SK-N-SH treated with all-trans-retinoic acid at 6 μM for 48 hours (cell line): ENCODE data around the gene DYNLT2.

Source experiments
- CSDC2 ChIP-seq: fragments of 250-450 bp; sonication (Bioruptor Pico); IDR thresholded peaks from 2 replicates; pipeline ENCODE4 v1.5.0; 2020; ENCODE audit warnings: mild to moderate bottlenecking, moderate library complexity
- ISL1 ChIP-seq: fragments of 250-450 bp; sonication (Bioruptor Pico); IDR thresholded peaks from 2 replicates; pipeline ENCODE4 v2.1.2; 2022; ENCODE audit warnings: mild to moderate bottlenecking, moderate library complexity
- OSR1 ChIP-seq: fragments of 250-450 bp; sonication (Bioruptor Pico); IDR thresholded peaks from 2 replicates; pipeline ENCODE4 v1.8.0; 2022; ENCODE audit warnings: moderate library complexity, mild to moderate bottlenecking, inconsistent platforms
- PPARA ChIP-seq: fragments of 250-450 bp; sonication (Bioruptor Pico); IDR thresholded peaks from 2 replicates; pipeline ENCODE4 v1.5.0; 2020; ENCODE audit warnings: mild to moderate bottlenecking, borderline replicate concordance
- RARB ChIP-seq: fragments of 250-450 bp; sonication (Bioruptor Pico); IDR thresholded peaks from 2 replicates; pipeline ENCODE4 v1.8.0; 2021; ENCODE audit warnings: mild to moderate bottlenecking, moderate library complexity
- TOX ChIP-seq: fragments of 250-450 bp; sonication (Bioruptor Pico); IDR thresholded peaks from 2 replicates; pipeline ENCODE4 v1.8.0; 2021; ENCODE audit warnings: mild to moderate bottlenecking, moderate library complexity, borderline replicate concordance
- ZC3H10 ChIP-seq: fragments of 250-450 bp; sonication (Bioruptor Pico); IDR thresholded peaks from 2 replicates; pipeline ENCODE4 v1.5.1; 2021; ENCODE audit warnings: mild to moderate bottlenecking, moderate library complexity
- ZFP30 ChIP-seq: fragments of 450-650 bp; formaldehyde crosslinking; IDR thresholded peaks from 2 replicates; pipeline ENCODE4 v1.5.0; 2022; ENCODE audit warnings: mild to moderate bottlenecking, moderate library complexity
- TF ChIP-seq, protein P1 (sequence below): fragments of 250-450 bp; sonication (Bioruptor Pico); IDR thresholded peaks from 2 replicates; pipeline ENCODE4 v1.8.0; 2020; ENCODE audit warnings: mild to moderate bottlenecking, moderate library complexity, borderline replicate concordance
- TF ChIP-seq, protein P2 (sequence below): fragments of 250-450 bp; sonication (Bioruptor Pico); IDR thresholded peaks from 2 replicates; pipeline ENCODE4 v1.5.1; 2020; ENCODE audit warnings: low read depth, mild to moderate bottlenecking, moderate library complexity
- TF ChIP-seq, protein P3 (sequence below): fragments of 250-450 bp; sonication (Bioruptor Pico); IDR thresholded peaks from 2 replicates; pipeline ENCODE4 v1.8.0; 2021; ENCODE audit warnings: low read depth, mild to moderate bottlenecking, moderate library complexity, borderline replicate concordance
- TF ChIP-seq, protein P4 (sequence below): fragments of 250-450 bp; sonication (Bioruptor Pico); IDR thresholded peaks from 2 replicates; pipeline ENCODE4 v1.5.1; 2021; ENCODE audit warnings: mild to moderate bottlenecking, moderate library complexity
- TF ChIP-seq, protein P5 (sequence below): fragments of 250-450 bp; sonication (Bioruptor Pico); IDR thresholded peaks from 2 replicates; pipeline ENCODE4 v1.5.0; 2020; ENCODE audit warnings: mild to moderate bottlenecking, moderate library complexity

DNA sequence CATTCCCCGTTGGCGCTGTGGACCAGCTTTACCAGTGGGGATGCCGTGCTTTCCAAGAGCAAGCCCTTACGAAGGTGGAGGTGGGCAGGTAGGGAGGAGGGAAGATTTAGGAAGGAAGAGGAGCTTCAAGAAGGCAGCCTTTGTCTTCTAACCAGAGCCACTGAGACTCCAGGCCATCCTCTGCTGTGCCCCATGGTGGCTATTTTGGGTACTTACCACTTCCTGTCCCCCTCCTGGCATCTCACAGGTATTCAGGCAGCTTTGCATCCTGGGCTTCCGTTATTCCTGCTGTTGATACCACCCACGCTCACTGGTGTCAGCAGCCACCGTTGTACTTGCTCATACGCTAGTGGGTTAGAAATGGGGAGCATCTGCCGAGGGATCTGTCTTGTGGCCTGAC is 23.0 kb upstream of the DYNLT2 start:
- TF ChIP-seq, protein P1, sequence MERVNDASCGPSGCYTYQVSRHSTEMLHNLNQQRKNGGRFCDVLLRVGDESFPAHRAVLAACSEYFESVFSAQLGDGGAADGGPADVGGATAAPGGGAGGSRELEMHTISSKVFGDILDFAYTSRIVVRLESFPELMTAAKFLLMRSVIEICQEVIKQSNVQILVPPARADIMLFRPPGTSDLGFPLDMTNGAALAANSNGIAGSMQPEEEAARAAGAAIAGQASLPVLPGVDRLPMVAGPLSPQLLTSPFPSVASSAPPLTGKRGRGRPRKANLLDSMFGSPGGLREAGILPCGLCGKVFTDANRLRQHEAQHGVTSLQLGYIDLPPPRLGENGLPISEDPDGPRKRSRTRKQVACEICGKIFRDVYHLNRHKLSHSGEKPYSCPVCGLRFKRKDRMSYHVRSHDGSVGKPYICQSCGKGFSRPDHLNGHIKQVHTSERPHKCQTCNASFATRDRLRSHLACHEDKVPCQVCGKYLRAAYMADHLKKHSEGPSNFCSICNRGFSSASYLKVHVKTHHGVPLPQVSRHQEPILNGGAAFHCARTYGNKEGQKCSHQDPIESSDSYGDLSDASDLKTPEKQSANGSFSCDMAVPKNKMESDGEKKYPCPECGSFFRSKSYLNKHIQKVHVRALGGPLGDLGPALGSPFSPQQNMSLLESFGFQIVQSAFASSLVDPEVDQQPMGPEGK (CRISPR knock-in tag): no peak
- TF ChIP-seq ISL1 (no peak), OSR1 (CRISPR knock-in tag) (no peak), ZFP30 (CRISPR knock-in tag) (no peak), ZC3H10 (CRISPR knock-in tag) (no peak), PPARA (no peak), RARB (CRISPR knock-in tag) (no peak), CSDC2 (no peak), TOX (no peak)
- TF ChIP-seq, protein P2, sequence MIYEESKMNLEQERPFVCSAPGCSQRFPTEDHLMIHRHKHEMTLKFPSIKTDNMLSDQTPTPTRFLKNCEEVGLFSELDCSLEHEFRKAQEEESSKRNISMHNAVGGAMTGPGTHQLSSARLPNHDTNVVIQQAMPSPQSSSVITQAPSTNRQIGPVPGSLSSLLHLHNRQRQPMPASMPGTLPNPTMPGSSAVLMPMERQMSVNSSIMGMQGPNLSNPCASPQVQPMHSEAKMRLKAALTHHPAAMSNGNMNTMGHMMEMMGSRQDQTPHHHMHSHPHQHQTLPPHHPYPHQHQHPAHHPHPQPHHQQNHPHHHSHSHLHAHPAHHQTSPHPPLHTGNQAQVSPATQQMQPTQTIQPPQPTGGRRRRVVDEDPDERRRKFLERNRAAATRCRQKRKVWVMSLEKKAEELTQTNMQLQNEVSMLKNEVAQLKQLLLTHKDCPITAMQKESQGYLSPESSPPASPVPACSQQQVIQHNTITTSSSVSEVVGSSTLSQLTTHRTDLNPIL (CRISPR knock-in tag): no peak
- TF ChIP-seq, protein P3, sequence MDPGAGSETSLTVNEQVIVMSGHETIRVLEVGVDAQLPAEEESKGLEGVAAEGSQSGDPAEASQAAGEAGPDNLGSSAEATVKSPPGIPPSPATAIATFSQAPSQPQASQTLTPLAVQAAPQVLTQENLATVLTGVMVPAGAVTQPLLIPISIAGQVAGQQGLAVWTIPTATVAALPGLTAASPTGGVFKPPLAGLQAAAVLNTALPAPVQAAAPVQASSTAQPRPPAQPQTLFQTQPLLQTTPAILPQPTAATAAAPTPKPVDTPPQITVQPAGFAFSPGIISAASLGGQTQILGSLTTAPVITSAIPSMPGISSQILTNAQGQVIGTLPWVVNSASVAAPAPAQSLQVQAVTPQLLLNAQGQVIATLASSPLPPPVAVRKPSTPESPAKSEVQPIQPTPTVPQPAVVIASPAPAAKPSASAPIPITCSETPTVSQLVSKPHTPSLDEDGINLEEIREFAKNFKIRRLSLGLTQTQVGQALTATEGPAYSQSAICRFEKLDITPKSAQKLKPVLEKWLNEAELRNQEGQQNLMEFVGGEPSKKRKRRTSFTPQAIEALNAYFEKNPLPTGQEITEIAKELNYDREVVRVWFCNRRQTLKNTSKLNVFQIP (CRISPR knock-in tag): no peak
- TF ChIP-seq, protein P4, sequence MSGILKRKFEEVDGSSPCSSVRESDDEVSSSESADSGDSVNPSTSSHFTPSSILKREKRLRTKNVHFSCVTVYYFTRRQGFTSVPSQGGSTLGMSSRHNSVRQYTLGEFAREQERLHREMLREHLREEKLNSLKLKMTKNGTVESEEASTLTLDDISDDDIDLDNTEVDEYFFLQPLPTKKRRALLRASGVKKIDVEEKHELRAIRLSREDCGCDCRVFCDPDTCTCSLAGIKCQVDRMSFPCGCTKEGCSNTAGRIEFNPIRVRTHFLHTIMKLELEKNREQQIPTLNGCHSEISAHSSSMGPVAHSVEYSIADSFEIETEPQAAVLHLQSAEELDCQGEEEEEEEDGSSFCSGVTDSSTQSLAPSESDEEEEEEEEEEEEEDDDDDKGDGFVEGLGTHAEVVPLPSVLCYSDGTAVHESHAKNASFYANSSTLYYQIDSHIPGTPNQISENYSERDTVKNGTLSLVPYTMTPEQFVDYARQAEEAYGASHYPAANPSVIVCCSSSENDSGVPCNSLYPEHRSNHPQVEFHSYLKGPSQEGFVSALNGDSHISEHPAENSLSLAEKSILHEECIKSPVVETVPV (CRISPR knock-in tag): no peak
- TF ChIP-seq, protein P5, sequence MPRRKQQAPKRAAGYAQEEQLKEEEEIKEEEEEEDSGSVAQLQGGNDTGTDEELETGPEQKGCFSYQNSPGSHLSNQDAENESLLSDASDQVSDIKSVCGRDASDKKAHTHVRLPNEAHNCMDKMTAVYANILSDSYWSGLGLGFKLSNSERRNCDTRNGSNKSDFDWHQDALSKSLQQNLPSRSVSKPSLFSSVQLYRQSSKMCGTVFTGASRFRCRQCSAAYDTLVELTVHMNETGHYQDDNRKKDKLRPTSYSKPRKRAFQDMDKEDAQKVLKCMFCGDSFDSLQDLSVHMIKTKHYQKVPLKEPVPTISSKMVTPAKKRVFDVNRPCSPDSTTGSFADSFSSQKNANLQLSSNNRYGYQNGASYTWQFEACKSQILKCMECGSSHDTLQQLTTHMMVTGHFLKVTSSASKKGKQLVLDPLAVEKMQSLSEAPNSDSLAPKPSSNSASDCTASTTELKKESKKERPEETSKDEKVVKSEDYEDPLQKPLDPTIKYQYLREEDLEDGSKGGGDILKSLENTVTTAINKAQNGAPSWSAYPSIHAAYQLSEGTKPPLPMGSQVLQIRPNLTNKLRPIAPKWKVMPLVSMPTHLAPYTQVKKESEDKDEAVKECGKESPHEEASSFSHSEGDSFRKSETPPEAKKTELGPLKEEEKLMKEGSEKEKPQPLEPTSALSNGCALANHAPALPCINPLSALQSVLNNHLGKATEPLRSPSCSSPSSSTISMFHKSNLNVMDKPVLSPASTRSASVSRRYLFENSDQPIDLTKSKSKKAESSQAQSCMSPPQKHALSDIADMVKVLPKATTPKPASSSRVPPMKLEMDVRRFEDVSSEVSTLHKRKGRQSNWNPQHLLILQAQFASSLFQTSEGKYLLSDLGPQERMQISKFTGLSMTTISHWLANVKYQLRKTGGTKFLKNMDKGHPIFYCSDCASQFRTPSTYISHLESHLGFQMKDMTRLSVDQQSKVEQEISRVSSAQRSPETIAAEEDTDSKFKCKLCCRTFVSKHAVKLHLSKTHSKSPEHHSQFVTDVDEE: no peak
